ENCODE results near the gene CLHC1.
"Not testable (repeated sequence)": the region's sequence is repeated elsewhere in the genome, so short reads cannot be mapped to it uniquely, and the experiment has no call there.

The CLHC1 gene

DNA sequence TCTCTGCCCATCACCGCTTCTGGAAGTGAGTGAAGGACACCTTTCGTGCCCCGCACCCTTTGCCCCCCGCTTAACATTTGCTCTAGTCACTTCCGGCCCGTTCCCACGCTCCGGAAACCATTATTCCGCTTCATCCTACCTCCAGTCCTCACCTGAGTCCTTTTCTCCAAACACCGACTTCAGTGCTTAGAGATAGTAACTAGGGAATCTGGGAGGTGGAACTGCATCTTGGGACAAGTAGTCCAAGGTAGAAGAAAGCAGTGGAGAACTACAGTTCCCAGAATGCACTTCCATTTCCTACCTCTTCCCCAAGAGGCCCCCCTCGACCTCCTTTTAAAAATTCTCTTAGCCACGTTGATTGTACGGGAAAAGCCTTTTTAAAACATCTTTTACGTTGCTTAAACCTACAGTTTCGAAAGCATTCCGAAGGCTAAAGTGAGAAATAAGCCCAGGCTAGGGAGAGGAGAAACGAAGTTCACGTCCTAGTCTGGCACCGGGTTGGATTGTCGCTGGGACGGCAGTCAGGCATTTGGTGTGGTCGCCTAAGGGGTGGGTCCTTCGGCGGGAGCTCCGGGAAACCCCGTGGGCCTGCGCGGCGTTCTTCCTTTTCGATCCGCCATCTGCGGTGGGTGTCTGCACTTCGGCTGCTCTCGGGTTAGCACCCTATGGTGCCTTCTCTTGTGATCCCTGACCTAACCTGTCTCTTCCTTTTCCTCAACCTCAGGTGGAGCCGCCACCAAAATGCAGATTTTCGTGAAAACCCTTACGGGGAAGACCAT lies at the start of gene CLHC1, which contains the start of gene RPS27A:
Gene CLHC1 (minus strand): TSS at position 210 of the 779 bp plus-strand sequence. CDS start 9,882 bp downstream, outside the sequence.
Gene RPS27A (plus strand): TSS at position 605 of the 779 bp plus-strand sequence. CDS start 137 bp downstream, at position 742.
- no peaks in the 10 kb centered on the region for H3K9me3 ChIP-seq
- peak within 1 kb of the TSS; percentile 86 for H3K4me3 ChIP-seq
- DNase-seq (ENCODE audit: low spot score in 2 of 2), result peak; percentile 97 to 99
- H3K36me3 ChIP-seq (replicated peaks), result peaks cover 47% of the 10 kb centered on the region
- no peaks in the 10 kb centered on the region for H3K27me3 ChIP-seq (ENCODE audit: low read depth)
- in situ Hi-C loops (cut with MboI; ENCODE audit: low sequenced_read_pairs), result no loop called here
- peaks cover 22% of the 10 kb centered on the region for H3K4me1 ChIP-seq

DNA sequence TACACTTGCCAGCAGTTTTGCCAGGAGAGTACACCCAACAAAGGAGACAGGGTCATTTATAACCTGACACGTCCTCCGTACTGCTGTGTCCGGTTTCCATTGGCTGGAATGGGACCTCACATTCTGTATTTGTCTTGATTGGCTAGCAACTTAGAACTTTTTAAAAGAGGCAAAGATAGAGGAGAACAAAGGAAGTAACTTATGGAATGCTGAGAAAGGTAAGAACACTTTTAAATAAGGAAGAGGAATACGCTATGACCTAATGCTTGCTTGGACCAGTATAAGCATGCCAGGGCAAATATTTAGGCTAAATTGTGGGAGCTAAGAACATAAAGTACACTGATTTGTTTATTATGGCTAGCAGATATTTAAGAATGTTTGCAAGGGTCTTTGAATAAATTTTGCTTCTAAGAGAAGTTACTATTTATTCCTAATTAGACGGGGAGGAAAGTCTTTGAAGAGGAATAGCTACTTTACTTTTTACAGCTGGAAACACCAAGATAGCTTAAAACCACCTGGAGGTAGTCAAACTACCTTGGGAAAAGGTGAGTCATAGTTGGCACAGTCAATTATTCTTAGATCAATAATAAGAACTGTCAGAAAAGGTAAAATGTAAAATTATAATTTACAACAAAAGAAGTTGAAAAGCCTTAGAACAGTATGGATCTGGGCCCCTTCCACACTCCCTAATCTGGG lies 48.9 kb upstream of the CLHC1 start:
- H3K27me3 ChIP-seq (ENCODE audit: low read depth); H3K9me3 ChIP-seq; H3K36me3 ChIP-seq (replicated peaks); in situ Hi-C loops (cut with MboI; ENCODE audit: low sequenced_read_pairs); H3K4me3 ChIP-seq: not testable (repeated sequence)
- H3K4me1 ChIP-seq, result peaks cover 48% of the 10 kb centered on the region
- peak; percentile 10 to 40 for DNase-seq (ENCODE audit: low spot score in 2 of 2)

- peak; percentile 29 to 50 for DNase-seq (ENCODE audit: low spot score in 2 of 2)
- peaks cover 48% of the 10 kb centered on the region for H3K4me1 ChIP-seq
- in situ Hi-C loops (cut with MboI; ENCODE audit: low sequenced_read_pairs); H3K36me3 ChIP-seq (replicated peaks); H3K9me3 ChIP-seq; H3K27me3 ChIP-seq (ENCODE audit: low read depth): not testable (repeated sequence)
- peak overlapping the region; percentile 2; the same call in 1 of the 2 replicates for H3K4me3 ChIP-seq
These were observed 47.8 kb upstream of the CLHC1 start for GRCh38 chr2:55279859-55280424.

DNA sequence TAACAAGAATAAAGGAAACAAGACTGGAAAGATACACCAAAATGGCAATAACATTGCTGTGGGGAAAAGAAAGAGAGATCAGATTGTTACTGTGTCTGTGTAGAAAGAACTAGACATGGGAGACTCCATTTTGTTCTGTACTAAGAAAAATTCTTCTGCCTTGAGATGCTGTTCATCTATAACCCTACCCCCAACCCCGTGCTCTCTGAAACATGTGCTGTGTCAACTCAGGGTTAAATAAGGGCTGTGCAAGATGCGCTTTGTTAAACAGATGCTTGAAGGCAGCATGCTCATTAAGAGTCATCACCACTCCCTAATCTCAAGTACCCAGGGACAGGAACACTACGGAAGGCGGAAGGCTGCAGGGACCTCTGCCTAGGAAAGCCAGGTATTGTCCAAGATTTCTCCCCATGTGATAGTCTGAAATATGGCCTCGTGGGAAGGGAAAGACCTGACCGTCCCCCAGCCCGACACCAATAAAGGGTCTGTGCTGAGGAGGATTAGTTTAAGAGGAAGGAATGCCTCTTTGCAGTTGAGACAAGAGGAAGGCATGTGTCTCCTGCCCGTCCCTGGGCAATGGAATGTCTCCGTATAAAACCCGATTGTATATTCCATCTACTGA lies 47.2 kb upstream of the CLHC1 start:
- in situ Hi-C loops (cut with MboI; ENCODE audit: low sequenced_read_pairs); H3K4me3 ChIP-seq; H3K36me3 ChIP-seq (replicated peaks); H3K27me3 ChIP-seq (ENCODE audit: low read depth); H3K9me3 ChIP-seq: not testable (repeated sequence)
- H3K4me1 ChIP-seq, result peaks cover 48% of the 10 kb centered on the region
- DNase-seq (ENCODE audit: low spot score in 2 of 2), result peak; percentile 80 to 84

- peaks cover 37% of the 10 kb centered on the region for H3K4me1 ChIP-seq
- DNase-seq (ENCODE audit: low spot score in 2 of 2), result no peak
These were observed 45.2 kb upstream of the CLHC1 start for GRCh38 chr2:55277310-55277709.

GRCh38 chr2:55274346-55274745 lies 42.3 kb upstream of the CLHC1 start:
- H3K4me3 ChIP-seq; H3K36me3 ChIP-seq (replicated peaks); DNase-seq (ENCODE audit: low spot score in 2 of 2); H3K27me3 ChIP-seq (ENCODE audit: low read depth); H3K9me3 ChIP-seq; in situ Hi-C loops (cut with MboI; ENCODE audit: low sequenced_read_pairs): not testable (repeated sequence)
- H3K4me1 ChIP-seq, result peaks cover 20% of the 10 kb centered on the region

More at GRCh38 chr2:55277310-55277709, 45.2 kb upstream of the CLHC1 start:
- no peaks in the 10 kb centered on the region for H3K27me3 ChIP-seq (ENCODE audit: low read depth)
- H3K9me3 ChIP-seq, result no peaks in the 10 kb centered on the region
- H3K4me3 ChIP-seq, result no peak overlapping the region
- no peaks in the 10 kb centered on the region for H3K36me3 ChIP-seq (replicated peaks)
- in situ Hi-C loops (cut with MboI; ENCODE audit: low sequenced_read_pairs), result no loop called here

DNA sequence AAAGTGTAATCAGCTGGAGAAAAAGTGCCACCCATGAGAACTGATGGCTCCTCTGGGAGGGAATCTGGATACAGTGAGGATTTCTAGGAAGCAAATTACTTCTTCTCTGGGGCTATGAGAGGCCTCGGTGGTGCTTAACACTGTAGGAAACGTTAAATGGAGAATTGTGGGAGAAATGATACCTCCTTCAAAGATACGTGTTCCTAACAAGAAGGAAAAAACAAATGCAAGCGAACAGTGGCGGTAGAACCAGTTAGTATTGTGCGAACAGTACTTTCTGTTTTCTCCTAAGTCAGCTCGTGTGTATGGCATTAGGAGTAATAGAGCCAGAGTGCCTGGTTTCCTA lies 37.5 kb upstream of the CLHC1 start:
- Histone ChIP-seq H3K36me3 (replicated peaks) (peaks cover 13% of the 10 kb centered on the region), H3K4me3 (peak overlapping the region; percentile 74), H3K4me1 (peaks cover 15% of the 10 kb centered on the region), H3K27me3 (ENCODE audit: low read depth) (no peaks in the 10 kb centered on the region), H3K9me3 (no peaks in the 10 kb centered on the region)
- no peak for DNase-seq (ENCODE audit: low spot score in 2 of 2)
- in situ Hi-C loops (cut with MboI; ENCODE audit: low sequenced_read_pairs), result no loop called here

DNA sequence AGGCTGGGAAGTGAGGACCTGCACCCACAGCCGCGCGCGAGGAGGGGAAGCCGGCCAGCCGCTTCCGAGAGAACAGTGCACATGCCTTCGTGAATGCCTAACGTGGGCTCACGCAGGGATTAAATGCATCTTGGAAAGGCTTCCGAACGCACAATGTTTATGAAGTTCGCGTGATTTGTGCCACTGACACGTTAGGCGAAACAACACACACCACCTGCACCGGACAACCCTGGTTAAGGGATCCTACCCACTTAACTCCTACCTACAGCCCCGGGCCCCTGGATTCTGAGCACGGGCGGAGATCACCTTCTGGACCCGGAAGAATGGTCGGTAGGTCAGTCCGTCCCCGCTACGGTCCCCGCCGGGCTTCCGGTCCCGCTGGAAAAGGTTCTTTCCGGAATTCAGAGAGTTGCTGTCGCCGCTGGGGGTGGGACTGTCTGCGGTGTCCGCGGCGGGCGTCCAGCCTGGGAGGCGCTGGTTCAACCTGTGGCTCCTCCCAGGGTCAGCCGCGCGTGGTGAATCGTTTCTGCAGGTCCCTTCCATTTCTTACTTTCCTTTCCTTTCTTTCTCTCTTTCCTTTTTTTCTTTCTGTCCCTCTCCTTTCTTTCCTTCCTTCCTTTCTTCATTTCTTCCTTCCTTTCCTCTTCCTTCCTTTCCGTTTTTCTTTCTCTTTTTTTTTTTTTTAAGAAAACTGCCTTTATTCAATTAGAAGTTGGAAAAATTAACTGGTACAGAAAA lies 37.0 kb upstream of the CLHC1 start, which contains the start of gene MTIF2:
Gene MTIF2 (minus strand): TSS at position 325 of the 738 bp plus-strand sequence. CDS start 5,373 bp downstream, outside the sequence.
- peak; percentile 93 to 98 for DNase-seq (ENCODE audit: low spot score in 2 of 2)
- H3K4me1 ChIP-seq, result peaks cover 15% of the 10 kb centered on the region
- H3K4me3 ChIP-seq, result peak within 1 kb of the TSS; percentile 74
- H3K9me3 ChIP-seq, result no peaks in the 10 kb centered on the region
- H3K27me3 ChIP-seq (ENCODE audit: low read depth), result no peaks in the 10 kb centered on the region
- in situ Hi-C loops (cut with MboI; ENCODE audit: low sequenced_read_pairs), result no loop called here
- peaks cover 14% of the 10 kb centered on the region for H3K36me3 ChIP-seq (replicated peaks)

- Histone ChIP-seq H3K36me3 (replicated peaks) (peaks cover 20% of the 10 kb centered on the region), H3K4me1 (peaks cover 15% of the 10 kb centered on the region), H3K9me3 (no peaks in the 10 kb centered on the region), H3K4me3 (peak overlapping the region; percentile 74), H3K27me3 (ENCODE audit: low read depth) (no peaks in the 10 kb centered on the region)
- no peak for DNase-seq (ENCODE audit: low spot score in 2 of 2)
- in situ Hi-C loops (cut with MboI; ENCODE audit: low sequenced_read_pairs), result no loop called here
These were observed 36.3 kb upstream of the CLHC1 start for GRCh38 chr2:55268288-55268906.

DNA sequence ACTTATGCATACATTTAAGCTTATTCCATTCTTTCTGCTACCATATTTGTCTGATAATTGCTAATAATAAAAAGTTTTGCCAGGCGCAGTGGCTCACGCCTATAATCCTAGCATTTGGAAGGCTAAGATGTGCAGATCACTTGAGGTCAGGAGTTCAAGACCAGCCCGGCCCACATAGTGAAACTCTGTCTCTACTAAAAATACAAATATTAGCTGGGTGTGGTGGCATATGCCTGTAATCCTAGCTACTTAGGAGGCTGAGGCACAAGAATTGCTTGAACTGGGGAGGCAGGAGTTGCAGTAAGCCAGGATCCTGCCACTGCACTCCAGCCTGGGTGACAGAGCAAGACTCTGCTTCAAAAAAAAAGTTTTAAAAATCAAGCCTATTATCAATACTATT lies 27.5 kb upstream of the CLHC1 start:
- in situ Hi-C loops (cut with MboI; ENCODE audit: low sequenced_read_pairs); H3K9me3 ChIP-seq; H3K4me1 ChIP-seq; H3K27me3 ChIP-seq (ENCODE audit: low read depth); H3K4me3 ChIP-seq; DNase-seq (ENCODE audit: low spot score in 2 of 2): not testable (repeated sequence)
- H3K36me3 ChIP-seq (replicated peaks), result peaks cover 40% of the 10 kb centered on the region

DNA sequence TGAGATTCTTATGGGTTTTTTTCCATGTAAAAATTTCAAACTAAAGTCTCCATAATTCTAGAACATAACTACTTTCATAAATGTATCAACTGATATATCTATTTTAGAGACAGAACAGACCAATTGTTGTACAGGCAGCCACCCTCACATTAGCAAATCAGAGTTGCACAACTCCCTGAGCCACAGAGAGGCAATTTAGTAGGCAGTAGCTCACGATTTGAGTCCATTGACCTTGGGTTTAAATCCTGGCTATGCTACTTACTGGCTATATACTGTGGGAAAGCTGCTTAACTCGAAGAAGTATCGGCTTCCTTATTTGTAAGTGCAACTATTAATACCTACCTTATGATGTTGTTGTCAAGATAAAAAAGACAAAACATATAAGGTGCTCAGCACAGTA lies 20.7 kb upstream of the CLHC1 start:
- no peaks in the 10 kb centered on the region for H3K4me1 ChIP-seq
- in situ Hi-C loops (cut with MboI; ENCODE audit: low sequenced_read_pairs), result no loop called here
- H3K36me3 ChIP-seq (replicated peaks), result peaks cover 41% of the 10 kb centered on the region
- no peak for DNase-seq (ENCODE audit: low spot score in 2 of 2)
- no peaks in the 10 kb centered on the region for H3K9me3 ChIP-seq
- no peaks in the 10 kb centered on the region for H3K27me3 ChIP-seq (ENCODE audit: low read depth)
- H3K4me3 ChIP-seq, result no peak overlapping the region

DNA sequence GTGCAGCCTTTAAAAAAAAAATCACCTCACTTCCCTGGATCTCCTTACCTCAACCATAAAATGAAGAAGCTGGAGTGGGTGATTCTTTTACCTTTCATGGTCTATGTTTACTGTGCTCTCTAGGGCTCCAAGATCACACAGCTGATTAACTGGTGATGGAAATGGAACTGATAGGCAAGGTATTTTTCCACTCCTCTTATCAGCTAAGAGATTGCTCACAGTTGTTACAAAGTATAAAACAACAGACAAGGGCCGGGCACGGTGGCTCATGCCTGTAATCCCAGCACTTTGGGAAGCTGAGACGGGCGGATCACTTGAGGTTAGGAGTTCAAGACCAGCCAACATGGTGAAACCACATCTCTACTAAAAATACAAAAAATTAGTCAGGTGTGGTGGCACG lies 14.9 kb upstream of the CLHC1 start:
- H3K27me3 ChIP-seq (ENCODE audit: low read depth), result no peaks in the 10 kb centered on the region
- in situ Hi-C loops (cut with MboI; ENCODE audit: low sequenced_read_pairs), result no loop called here

DNA sequence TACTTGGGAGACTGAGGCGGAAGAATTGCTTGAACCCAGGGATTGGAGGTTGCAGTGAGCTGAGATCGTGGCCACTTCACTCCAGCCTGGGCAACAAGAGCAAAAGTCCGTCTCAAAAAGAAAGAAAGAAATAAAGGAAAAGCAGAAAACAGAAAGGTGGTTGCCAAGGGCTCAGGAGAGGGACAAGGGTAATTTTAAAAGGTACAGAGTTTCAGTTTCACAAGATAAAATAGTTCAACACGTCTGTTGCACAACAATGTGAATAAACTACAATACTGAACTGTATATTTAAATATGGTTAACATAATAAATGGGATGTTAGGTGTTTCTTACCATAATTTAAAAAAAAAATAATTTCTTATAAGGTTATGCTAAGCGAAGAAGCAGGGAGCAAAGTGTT lies 13.3 kb upstream of the CLHC1 start:
- no peak for DNase-seq (ENCODE audit: low spot score in 2 of 2)
- Histone ChIP-seq H3K27me3 (ENCODE audit: low read depth) (no peaks in the 10 kb centered on the region), H3K4me1 (no peaks in the 10 kb centered on the region), H3K9me3 (no peaks in the 10 kb centered on the region), H3K4me3 (no peak overlapping the region), H3K36me3 (replicated peaks) (peaks cover 41% of the 10 kb centered on the region)
- in situ Hi-C loops (cut with MboI; ENCODE audit: low sequenced_read_pairs), result no loop called here

More for the DNA sequence above, 14.9 kb upstream of the CLHC1 start:
- no peaks in the 10 kb centered on the region for H3K4me1 ChIP-seq
- no peak overlapping the region for H3K4me3 ChIP-seq
- H3K36me3 ChIP-seq (replicated peaks), result peaks cover 45% of the 10 kb centered on the region
- DNase-seq (ENCODE audit: low spot score in 2 of 2), result no peak
- no peaks in the 10 kb centered on the region for H3K9me3 ChIP-seq
